Measurements from ENCODE around the gene ADH1B. TPM values are rescaled to one million over a fixed set of nuclear protein-coding genes. Genes with fewer than 3 reads are reported as not detected.
"Not testable (repeated sequence)": the region's sequence is repeated elsewhere in the genome, so short reads cannot be mapped to it uniquely, and the experiment has no call there.

Gene ADH1B
- 1,000 to 10,000 TPM in 2 of 3 donors, 100 to 1,000 TPM in 1; 631 to 5,080 (median 1,871) TPM for total RNA-seq

DNA sequence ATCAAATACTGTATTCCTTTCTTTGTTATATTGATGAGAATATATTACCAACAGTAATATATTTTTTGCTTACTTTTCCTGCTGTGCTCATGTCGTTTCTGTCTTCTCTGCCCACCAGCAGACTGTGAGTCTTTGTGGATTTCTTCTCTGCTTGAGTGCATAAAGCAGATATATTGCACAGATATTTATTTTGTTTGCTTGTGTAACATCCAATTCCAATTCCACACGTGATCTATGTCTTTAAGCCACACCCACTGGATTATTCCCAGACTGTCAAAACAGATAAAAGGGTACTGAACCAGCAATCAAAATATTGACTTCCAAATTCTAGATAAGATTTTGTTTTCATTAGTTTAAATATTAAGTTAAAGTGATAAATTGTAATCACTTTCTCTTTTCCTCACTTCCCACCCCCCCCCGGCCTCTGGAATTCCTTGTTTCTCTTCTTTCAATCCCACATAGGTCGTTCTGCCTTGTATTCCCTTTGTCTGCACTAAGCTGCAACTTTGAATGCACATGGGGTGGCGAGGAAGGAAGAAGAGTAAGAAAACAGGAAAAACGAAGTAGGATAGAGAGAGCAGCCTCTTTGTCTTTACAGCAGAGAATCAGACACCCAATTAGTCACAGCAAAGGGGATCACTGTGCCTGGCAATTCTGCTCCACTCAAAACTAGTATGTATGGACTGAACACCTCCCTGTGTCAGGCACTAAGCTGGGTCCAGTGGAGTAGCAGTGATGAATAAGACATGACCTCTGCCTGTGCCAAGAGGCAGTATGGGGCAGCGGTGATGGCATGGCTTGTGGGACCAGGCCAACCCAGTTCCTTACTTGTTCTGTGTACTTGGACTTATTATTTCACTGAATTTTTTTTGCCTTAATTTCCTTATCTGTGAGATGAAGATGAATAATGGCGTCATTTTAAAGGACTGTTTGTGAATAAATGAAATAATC lies at the start of gene ADH1B:
TSS of gene ADH1B (minus strand) at position 161 of the 951 bp plus-strand sequence. CDS start at position 91, 70 bp downstream.
- H3K27me3 ChIP-seq: no peaks in the 10 kb centered on the region
- DNase-seq (ENCODE audit: low spot score in 2 of 2): no peak
- TF ChIP-seq POLR2AphosphoS5 (IDR thresholded peaks at IDR 0.05) (peak in 1 of 3 donors; percentile 35), POLR2A (IDR thresholded peaks at IDR 0.05) (peak; percentile 6)
- TF ChIP-seq, protein P1, sequence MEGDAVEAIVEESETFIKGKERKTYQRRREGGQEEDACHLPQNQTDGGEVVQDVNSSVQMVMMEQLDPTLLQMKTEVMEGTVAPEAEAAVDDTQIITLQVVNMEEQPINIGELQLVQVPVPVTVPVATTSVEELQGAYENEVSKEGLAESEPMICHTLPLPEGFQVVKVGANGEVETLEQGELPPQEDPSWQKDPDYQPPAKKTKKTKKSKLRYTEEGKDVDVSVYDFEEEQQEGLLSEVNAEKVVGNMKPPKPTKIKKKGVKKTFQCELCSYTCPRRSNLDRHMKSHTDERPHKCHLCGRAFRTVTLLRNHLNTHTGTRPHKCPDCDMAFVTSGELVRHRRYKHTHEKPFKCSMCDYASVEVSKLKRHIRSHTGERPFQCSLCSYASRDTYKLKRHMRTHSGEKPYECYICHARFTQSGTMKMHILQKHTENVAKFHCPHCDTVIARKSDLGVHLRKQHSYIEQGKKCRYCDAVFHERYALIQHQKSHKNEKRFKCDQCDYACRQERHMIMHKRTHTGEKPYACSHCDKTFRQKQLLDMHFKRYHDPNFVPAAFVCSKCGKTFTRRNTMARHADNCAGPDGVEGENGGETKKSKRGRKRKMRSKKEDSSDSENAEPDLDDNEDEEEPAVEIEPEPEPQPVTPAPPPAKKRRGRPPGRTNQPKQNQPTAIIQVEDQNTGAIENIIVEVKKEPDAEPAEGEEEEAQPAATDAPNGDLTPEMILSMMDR (IDR thresholded peaks at IDR 0.05): no peak
- intact Hi-C loops (cut with DNase I; ENCODE audit: low total_unique reads): loop anchor here (5.0 kb wide), 1 partner anchor 486 kb away; no protein-coding TSS in a partner anchor
- H3K4me3 ChIP-seq: peak within 1 kb of the TSS; percentile 23 to 52 (median 45)
- no peaks in the 10 kb centered on the region for H3K9me3 ChIP-seq
- H3K36me3 ChIP-seq: no peaks in the 10 kb centered on the region
- no peaks in the 10 kb centered on the region for H3K4me1 ChIP-seq
- peak within 1 kb of the TSS; percentile 63 to 84 for H3K27ac ChIP-seq

DNA sequence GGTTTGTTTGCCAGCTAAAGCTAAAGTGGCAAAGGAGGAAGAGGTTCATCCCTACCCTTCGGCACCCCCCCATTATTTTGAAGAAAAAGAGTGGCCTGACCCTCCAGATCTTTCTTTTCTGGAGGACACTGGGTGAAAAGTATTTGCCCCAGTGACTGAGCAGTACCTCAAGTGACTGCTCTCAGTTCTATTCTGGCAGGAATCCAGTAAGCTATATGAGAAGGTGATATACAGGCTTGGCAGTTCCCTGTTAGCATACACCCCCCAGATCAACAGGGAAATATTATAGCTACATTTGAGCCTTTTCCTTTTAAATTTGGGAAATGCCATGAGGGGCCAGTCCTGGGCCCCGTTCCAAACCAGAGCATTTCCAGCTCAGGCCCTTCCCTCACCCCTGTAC lies 46.6 kb upstream of the ADH1B start:
- H3K4me1 ChIP-seq; H3K36me3 ChIP-seq; H3K27me3 ChIP-seq; H3K4me3 ChIP-seq; DNase-seq (ENCODE audit: low spot score in 2 of 2); H3K27ac ChIP-seq; intact Hi-C loops (cut with DNase I; ENCODE audit: low total_unique reads): not testable (repeated sequence)
- peaks cover 0 to 15% of the 10 kb centered on the region in 2 donors for H3K9me3 ChIP-seq

DNA sequence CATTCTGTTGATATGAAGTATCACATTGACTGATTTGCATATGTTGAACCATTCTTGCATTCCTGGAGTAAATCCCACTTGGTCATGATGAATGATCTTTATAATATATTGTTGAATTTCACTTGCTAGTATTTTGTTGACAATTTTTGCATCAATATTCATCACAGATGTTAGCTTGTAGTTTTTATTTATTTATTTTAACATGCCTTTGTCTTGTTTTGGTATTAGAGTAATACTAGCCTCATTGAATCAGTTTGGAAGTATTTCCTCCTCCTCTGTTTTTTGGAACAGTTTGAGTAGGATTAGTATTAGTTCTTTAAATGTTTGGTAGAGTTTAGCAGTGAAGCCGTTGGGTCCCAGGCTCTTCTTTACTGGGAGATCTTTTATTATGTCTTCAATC lies 45.3 kb upstream of the ADH1B start:
- Histone ChIP-seq H3K27ac (no peak overlapping the region), H3K36me3 (no peaks in the 10 kb centered on the region), H3K4me1 (no peaks in the 10 kb centered on the region), H3K9me3 (peaks cover 0 to 4% of the 10 kb centered on the region in 2 donors), H3K27me3 (no peaks in the 10 kb centered on the region), H3K4me3 (no peak overlapping the region)
- TF ChIP-seq, protein P1 (IDR thresholded peaks at IDR 0.05): no peak
- TF ChIP-seq POLR2A (IDR thresholded peaks at IDR 0.05) (no peak), POLR2AphosphoS5 (IDR thresholded peaks at IDR 0.05) (no peak)
- intact Hi-C loops (cut with DNase I; ENCODE audit: low total_unique reads): no loop called here
- DNase-seq (ENCODE audit: low spot score in 2 of 2): no peak

DNA sequence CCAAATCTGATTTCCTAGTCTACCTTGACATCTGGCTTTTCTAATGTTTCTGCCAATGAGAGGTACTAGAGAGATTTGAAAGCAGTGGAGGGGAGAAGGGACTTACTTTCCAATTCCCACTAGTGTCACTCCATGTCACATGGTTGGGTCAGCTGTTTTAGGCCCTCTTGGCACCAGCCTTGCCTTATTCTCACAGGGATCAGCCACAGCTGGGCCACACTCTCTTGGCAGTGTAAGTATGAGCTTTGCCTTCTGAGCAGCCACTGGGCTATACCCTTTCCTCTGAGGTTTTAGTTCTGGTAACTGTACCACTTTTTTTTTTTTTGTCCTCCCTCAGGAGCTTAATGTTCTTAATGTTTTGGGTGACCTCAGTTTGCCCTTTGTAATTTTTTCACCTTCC lies 41.6 kb upstream of the ADH1B start:
- intact Hi-C loops (cut with DNase I; ENCODE audit: low total_unique reads): no loop called here
- DNase-seq (ENCODE audit: low spot score in 2 of 2): no peak

DNA sequence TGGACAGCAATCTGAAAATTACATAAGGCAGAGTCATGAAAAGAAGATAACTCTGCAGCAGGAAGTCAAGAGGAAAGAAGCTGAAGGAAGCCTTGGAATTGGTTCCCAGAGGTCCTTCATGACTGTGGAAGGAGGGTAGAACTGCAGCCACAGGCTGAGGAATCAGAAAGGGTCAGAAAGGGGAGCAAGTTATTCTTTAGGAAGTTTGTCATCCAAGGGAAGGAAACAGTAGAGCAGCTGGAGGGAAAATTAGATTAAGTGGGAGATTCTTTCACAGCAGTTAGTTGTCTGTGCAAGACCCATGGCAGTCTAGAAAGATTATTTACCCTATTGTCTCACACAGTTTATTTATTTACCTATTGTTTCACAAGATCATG lies 40.7 kb upstream of the ADH1B start:
- Histone ChIP-seq H3K4me3 (no peak overlapping the region), H3K36me3 (no peaks in the 10 kb centered on the region), H3K27me3 (no peaks in the 10 kb centered on the region), H3K4me1 (no peaks in the 10 kb centered on the region), H3K9me3 (peaks cover 4 to 9% of the 10 kb centered on the region in 2 donors), H3K27ac (peak overlapping the region; percentile 61 to 86)
- intact Hi-C loops (cut with DNase I; ENCODE audit: low total_unique reads): no loop called here
- no peak for DNase-seq (ENCODE audit: low spot score in 2 of 2)
- TF ChIP-seq, protein P1 (IDR thresholded peaks at IDR 0.05): no peak
- TF ChIP-seq POLR2AphosphoS5 (IDR thresholded peaks at IDR 0.05) (no peak), POLR2A (IDR thresholded peaks at IDR 0.05) (no peak)

More for the DNA sequence above, 41.6 kb upstream of the ADH1B start:
- no peaks in the 10 kb centered on the region for H3K4me1 ChIP-seq
- no peaks in the 10 kb centered on the region for H3K36me3 ChIP-seq
- H3K9me3 ChIP-seq: peaks cover 4 to 9% of the 10 kb centered on the region in 2 donors
- no peaks in the 10 kb centered on the region for H3K27me3 ChIP-seq
- H3K27ac ChIP-seq: peak overlapping the region; percentile 61 to 86
- TF ChIP-seq, protein P1 (IDR thresholded peaks at IDR 0.05): no peak
- TF ChIP-seq POLR2A (IDR thresholded peaks at IDR 0.05) (no peak), POLR2AphosphoS5 (IDR thresholded peaks at IDR 0.05) (peak in 1 of 3 donors; percentile 39)
- H3K4me3 ChIP-seq: no peak overlapping the region
